T1000 (cell line): ENCODE results near the gene RPL10L.

Experiments
- DNase-seq: peaks from one replicate; lab custom pipeline; 2025; ENCODE audit warnings: mixed read lengths; lab: John Stamatoyannopoulos, UW

RPL10L gene

DNA sequence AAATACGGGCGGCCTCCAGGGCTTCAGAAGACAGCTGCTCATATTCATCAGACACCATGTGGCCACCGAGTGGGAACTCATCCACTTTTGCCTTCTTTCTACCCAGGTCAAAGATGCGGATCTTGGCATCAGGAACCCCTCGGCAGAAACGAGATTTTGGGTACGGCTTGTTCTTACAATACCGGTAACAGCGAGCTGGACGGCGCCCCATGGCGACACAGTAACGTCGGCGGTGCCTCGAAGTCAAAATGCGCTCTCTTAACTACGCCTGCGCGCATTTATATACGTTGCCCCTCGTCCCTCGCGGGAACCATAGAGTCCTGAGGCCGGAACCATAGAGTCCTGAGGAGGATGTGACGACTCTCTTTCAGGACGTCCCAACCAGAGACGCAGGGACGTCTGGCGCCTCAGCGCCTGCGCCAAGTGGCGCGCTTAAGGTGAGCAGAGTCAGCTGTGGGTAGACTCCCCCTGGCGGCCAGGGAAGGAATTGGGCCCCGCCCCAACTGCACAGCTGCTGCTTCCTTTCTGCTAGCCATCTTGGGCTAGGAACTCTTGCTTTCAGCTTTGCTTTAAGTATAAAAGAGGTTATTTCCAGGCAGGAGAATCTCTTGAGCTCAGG, at the start of gene RPL10L:
TSS of gene RPL10L (minus strand) at position 256 of the 619 bp plus-strand sequence. CDS start at position 211, 45 bp downstream.
- DNase-seq = no peak

DNA sequence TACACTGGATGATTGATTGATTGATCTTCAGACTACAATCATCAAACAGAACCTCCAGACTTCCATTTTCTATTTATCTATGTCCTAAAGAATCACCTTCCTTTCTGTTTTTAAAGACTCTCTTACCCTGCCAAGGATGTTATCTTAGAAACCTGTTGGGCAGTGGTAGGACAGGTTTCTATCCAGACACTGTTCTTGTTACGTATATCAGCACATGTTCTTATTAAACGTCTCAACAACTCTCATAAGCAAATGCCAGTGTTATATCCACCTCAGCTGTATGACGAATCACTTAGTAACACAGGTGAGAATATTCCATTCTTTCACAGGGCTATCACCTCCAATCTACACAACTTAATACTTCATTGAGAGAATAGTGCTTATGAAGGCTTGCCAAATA, 40.2 kb upstream of the RPL10L start:
- DNase-seq = no peak

DNA sequence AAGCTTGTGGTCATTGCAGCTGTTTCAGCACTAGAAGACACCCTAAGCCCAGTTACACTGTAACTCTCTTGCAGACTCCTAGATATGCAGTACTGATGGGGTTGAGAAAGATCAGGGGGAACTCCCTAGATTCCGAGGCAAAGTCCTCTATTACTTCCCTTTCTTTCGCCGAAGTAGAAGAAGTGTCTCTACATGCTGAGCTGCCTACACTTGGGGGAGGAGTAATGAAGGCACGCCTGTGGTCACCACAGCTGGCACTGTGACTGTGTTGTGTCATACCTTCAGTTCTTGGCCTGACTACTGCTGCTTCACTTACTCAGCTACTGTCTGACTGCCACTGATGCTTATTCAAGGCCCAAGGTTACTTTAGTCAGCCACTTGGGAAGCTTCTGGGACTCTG, 35.1 kb upstream of the RPL10L start:
- DNase-seq = no peak

DNA sequence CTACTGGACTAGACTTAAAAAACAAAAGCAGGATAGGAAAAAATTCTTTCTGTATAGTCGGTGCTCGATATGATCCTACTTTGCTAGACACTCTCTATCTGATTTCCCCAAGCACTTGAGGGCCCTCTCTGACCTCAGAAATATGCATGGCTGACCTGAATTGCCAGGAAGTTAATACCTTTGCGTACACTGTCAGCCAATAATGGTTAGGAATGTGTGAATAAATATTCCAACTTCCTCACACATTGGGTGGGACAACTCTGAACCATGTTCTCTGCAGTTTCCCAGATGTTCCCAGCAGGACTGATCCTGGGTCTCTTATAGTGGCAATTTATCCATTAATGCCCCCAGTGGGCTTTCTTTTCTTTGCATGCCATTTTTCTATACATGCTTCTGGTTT, 20.5 kb upstream of the RPL10L start:
- DNase-seq = no peak

DNA sequence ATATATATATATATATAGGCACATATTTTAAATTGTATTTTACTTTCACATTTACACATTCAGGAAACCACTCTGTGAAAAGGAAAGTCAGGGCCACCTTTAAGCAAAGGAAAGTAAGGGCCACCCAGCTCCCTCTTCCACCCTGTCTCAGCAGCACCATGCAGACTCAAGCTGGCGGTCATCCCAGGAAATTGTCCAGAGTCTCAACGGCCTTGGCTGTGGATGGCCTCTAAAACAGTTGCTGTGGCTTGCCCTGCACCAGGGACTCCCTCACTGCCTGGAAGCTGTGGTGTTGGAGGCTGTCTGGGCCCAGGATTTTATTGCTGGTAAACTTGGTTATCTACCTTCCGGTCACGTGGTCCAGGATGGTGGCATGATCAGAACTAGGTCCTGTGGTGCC, 11.8 kb upstream of the RPL10L start:
- no peak for DNase-seq

DNA sequence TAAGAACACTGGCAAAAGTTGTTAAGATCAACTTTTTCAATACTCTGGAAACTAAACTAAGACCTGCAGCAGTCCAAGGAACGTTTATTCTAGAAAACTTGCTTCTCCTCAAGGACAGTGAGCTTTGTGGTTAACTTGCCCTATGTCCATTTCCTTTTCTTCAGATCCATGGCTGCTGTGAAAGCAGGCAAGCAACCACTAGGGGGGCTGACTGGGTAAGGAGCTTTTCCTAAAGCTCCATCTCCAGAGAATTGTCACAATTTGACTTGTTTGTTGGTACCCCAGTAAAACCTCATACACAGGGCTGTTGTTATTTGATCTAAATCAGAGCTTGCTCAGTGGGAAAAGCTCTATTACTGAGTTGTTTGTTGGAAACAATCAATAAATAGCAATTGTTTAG, 10.1 kb upstream of the RPL10L start:
- DNase-seq = no peak

DNA sequence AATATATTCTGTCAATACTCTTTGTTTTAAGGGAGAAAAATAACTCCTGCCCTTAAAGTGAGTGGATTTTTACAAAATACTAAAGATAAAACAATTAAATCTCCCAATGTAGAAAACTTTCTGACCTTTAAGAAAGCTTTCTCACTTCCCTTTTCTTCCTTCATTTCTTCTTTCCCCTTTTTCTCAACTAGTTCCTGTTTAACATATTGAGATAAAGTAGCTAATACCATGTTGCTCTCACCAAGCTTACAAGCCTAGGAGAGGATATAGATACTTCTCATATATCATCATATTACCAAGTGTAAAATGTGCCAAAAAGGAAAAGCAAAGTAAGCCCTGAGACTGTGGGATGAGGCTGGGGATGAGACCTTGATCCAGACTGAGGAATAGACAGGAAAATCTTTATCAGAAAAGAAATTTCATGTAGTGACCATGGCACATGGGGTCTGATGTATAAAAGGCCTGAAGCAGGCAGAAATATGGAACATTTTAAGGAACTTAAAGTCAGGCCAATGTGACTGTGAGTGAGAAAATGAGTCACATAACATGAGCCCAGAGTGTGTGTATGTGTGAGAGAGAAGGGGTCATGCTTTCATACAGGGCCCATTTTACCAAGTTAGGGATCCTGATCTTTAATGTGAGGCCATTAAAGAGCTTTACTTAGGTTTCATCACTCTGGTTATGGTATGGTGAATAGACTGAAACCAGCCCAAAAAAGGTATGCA, 1.6 kb upstream of the RPL10L start:
- no peak for DNase-seq

DNA sequence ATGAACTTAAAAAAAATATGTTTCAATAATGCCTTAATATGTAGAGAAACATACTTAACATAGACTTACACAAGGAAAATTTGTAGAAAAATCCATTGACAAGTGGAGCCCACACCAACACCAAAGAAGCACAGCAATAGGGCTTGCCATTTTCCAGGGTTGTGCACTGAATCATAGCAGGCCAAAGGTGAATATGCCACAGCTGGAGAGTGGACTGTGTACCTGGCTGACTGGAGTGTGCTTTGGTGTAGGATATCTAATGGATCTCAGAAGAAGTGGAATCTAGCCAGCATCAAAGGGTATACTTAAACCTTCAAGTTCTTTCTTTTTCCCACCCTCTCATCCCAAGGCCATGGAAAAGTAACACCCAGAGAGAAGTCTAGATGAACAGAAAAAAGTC, 4.8 kb downstream of the RPL10L start:
- DNase-seq = no peak

DNA sequence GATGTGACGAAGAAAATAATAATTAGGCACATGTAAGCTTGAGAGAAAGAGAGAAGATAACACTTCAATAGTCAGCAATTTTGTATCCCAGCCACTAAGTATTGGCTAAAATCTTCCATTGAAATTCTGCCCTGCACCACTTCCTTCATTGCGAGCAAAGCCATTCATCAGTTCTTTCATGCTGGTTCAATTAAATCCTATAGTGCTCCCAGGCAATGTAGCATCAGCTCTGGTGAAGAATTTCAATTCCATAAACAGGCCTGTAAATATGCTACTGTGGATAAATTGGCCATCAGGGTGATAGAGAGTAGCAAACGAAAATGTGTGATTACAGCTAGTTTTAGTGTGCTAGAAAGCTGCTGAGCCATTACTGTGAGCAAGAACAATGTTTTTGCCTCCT, 24.7 kb downstream of the RPL10L start:
- DNase-seq = no peak
